GM21528 (cell line): ENCODE results near the gene BCR.

ENCODE experiments used
- ATAC-seq: cut with Tn5 transposase; IDR thresholded peaks from one replicate; pipeline ENCODE4 v1.9.1; 2021; ENCODE audit warnings: mild to moderate bottlenecking, moderate library complexity; ENCODE audit not compliant: unreplicated experiment, low FRiP score

The BCR gene

GRCh38 chr22:23241562-23242472, 61.5 kb downstream of the BCR start:
- ATAC-seq: no peak

GRCh38 chr22:23242473-23243001, 62.2 kb downstream of the BCR start:
- ATAC-seq: no peak

DNA sequence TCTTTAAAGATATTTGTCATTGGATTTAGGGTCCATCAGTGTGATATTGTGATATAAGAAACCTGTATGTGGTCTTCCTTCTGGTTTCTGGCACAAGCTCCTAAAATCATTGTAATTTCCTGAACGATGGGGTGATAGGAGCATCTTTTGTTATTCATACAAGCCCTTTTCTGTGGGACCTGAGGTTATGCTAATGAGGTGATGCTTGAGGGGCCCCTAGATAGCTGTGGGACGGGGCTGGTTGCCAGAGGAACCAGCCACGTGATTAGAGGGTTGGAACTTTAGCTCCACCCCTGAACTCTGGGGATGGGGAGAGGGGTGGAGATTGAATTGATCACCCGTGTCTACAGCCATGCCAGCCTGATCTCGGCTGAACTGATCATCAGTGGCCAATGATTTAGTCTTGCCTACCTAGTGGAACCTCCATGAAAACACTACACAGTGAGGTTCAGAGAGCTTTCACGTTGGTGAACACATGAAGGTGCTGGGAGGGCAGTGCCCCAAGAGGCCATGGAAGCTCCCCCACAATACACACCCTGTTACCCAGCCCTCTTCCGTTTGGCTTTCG, 62.8 kb downstream of the BCR start:
- no peak for ATAC-seq

GRCh38 chr22:23243859-23244689, 63.8 kb downstream of the BCR start:
- ATAC-seq: no peak

- ATAC-seq: no peak
Observed at GRCh38 chr22:23244690-23245044, 64.4 kb downstream of the BCR start.

- no peak for ATAC-seq
Observed at GRCh38 chr22:23245045-23245798, 64.9 kb downstream of the BCR start.

DNA sequence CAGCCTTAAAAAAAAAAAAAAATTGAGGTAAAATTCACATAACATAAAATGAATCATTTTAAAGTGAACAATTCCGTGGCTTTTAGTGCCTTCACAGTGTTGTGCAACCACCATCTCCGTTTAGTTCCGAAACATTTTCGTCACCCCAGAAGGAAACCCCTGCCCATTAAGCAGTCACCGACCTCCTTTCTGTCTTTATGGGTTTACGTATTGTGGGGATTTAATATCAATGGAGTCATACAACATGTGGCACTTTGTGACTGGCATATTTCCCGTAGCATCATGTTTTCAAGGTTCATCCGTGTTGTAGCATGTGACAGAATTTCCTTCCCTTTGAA, 65.5 kb downstream of the BCR start:
- no peak for ATAC-seq

GRCh38 chr22:23246982-23247766, 66.9 kb downstream of the BCR start:
- no peak for ATAC-seq

GRCh38 chr22:23248583-23248982, 68.3 kb downstream of the BCR start:
- no peak for ATAC-seq

DNA sequence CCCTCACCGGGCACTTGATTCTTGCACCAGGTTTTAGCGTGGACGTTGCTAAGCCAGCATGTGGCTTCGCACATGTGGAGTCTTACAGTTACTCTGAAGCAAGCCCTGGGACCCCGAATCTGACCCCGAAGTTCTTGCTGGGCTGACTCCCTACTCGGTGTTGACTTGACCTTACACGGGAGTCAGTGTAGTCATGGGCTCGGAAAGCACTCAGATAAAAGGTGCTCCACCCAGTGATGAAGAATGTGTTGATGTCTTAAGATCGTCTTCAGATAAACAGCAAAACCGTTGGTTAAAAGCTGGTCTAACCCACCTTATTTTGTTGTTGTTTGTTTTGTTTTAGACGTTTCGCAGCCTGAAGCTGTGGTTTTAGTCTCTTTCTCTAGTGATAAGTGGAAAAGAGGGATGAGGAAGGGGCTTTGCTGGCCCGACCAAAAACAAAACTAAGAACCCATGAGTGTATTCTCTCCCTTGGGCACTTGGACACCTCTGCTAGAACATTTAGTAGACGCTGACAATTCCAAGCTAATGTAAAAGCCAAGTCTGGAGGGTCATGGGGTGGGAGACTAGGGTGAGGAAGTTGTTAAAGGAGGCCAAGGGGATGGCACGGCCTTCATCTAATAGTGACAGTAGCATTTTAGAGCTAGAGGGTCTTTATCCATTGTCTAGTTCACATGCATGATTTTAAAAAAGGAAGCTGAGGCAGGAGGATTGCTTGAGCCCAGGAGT, 69.9 kb downstream of the BCR start:
- ATAC-seq: no peak

DNA sequence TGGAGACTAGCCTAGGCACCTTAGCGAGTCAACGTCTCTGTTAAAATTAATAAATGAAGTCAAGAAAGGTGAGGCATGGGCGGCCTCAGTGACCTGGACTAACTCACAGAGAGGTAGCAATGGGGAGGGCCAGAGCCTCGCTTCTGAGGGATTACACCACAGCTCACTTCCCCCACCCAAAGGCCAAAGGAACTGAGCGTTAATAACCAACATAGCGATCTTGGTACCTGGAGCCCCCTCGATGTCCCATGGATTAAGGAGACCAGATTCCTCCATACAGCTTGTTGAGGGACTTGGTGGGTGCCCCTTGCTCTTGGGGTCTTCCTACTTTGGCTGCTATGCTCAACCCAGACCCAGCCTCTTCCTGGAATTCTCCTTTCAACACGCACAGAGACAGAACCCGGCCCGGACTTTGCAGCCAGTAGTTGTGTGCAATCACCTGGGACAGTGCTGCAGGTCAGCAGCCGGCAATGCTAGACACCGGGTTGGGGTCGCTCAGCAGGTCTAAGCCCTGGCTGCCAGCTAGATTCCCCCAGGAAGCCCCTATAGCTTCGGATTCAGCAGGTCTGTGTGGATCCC, 70.6 kb downstream of the BCR start:
- no peak for ATAC-seq

DNA sequence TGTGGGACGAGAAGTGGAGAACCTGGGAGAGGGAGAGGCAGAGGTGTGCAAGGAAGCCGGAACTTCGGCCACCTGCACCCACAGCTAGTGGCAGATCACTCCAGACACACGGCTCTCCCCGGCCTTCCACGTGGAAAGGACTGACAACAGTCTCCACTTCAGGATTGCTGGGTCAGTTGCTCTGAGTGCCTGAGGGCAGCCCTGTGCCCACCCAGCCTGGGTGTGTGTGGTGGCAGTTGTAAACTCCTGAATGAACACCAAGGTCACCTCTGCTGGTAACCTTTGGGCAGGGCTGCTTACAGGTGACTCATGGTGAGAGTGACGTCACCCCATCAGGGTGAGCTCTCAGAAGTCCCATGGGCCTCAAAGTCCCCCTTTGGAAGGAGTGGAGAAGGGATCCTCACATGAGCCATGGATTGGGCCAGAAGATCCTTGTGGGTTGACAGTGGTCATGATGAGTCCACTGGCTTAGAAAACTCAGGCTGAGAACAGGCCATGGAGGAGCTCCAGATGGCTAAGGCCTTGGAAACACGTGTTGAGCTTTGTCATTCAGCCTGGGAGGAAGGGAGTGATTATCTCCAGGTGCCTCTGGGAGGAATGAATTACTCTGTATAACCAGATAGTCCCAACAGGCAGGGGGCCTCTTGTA, 71.3 kb downstream of the BCR start:
- ATAC-seq: no peak

- no peak for ATAC-seq
Observed at GRCh38 chr22:23253475-23254055, 73.3 kb downstream of the BCR start.

DNA sequence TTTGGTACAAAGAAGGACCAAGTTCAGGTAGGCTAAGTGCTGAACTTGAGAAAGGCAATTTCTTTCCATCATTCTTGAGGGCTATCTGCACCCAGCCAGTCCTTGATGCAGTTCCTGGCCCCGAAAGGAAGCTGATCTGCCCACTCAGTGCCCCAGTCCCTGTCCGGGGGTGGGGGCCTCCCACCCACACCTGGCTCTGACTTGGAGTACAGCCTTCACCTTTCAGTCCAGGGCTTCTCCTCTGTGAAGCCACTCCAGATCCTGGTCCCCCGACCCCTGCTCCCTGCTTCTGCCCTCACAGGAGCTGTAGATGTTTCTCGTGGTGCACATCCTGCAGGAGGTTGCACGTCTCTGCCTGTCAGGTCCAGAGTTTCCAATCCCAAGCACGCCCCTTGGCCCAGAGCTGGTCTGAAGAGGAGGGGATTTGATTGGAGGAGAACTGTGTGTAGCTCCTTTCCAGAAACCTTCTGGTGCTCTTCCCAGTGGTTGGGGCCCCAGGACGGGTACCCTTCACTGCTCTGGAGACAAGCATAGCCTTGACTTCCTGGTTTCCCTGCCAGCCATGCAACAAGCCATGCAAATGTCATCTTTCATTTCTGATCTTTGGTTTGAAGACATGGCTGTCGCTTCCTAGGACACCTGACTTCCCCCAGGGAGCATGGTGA, 75.3 kb downstream of the BCR start:
- ATAC-seq: no peak

GRCh38 chr22:23256171-23256932, 76.0 kb downstream of the BCR start:
- ATAC-seq: no peak

DNA sequence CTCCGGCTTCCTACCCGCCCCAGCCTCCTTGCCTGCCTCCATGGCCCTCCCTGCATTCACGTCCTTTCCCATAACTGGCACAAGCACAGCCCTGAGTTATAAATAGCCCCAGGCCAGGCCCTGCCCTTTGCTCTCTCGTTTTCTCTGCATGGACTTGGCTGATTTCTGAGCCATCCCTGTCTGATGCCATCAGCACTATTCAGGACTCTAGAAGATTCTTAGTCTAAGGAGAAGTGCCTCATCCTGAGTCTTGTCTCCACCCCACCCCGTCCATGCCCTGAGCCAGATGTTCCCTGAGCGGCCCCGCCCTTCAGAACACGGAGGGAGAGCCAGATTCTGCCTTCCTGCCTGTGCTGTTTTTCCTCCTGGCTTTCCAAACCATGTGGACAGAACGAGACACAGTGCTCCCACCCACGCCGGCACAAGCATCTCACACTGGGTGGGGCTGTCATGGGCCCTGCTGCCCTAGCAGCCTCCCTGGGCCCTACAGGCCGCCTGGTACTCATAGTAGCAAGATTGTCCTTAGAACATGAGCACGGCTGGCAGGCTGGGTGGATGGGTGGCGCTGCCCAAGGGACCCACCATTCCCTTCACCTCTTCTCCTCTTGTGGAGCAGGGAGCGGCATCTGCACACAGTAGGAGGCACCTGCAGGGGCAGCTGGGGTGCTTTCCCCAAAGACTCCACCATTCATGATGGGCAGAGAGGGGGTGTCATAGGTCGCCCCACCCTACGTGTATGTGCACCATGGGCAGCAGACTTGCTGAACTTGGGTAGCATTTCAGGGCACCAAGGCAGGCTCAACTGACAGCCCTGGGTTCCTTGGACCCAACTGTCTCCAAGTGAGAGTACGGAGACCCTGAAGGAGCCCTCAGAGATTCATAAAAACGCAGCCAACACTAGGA, 76.9 kb downstream of the BCR start:
- ATAC-seq: no peak
